CD4-positive, alpha-beta T cell treated with Interferon alpha-2 for 1 hour (primary cell): ENCODE data around the gene TEX19.
"Not testable (repeated sequence)": the region's sequence is repeated elsewhere in the genome, so short reads cannot be mapped to it uniquely, and the experiment has no call there.

Experiments used
- DNase-seq, 2 donors: peaks; one replicate each; pipeline ENCODE4 v3.0.0-alpha.2; 2020 to 2022

The TEX19 gene

GRCh38 chr17:82339634-82340580, 19.1 kb upstream of the TEX19 start:
- no peak for DNase-seq

GRCh38 chr17:82342361-82343079, 16.5 kb upstream of the TEX19 start:
- no peak for DNase-seq

GRCh38 chr17:82343560-82343959, 15.5 kb upstream of the TEX19 start:
- no peak for DNase-seq

- DNase-seq, result no peak
Measured at GRCh38 chr17:82344175-82344907, 14.7 kb upstream of the TEX19 start.

GRCh38 chr17:82345151-82345976, 13.7 kb upstream of the TEX19 start:
- DNase-seq, result no peak

- no peak for DNase-seq
Measured at GRCh38 chr17:82346342-82347300, 12.4 kb upstream of the TEX19 start.

- not testable (repeated sequence) for DNase-seq
Measured at GRCh38 chr17:82347994-82348393, 11.1 kb upstream of the TEX19 start.

GRCh38 chr17:82348434-82348833, 10.6 kb upstream of the TEX19 start:
- no peak for DNase-seq

- no peak for DNase-seq
Measured at GRCh38 chr17:82348866-82349265, 10.2 kb upstream of the TEX19 start.

GRCh38 chr17:82349287-82349701, 9.8 kb upstream of the TEX19 start:
- no peak for DNase-seq

GRCh38 chr17:82350182-82351030, 8.6 kb upstream of the TEX19 start:
- DNase-seq, result peak in 1 of 2 donors; percentile 44

- DNase-seq, result no peak
Measured at GRCh38 chr17:82351254-82351712, 7.8 kb upstream of the TEX19 start.

- DNase-seq, result peak; percentile 81 to 85
Measured at GRCh38 chr17:82351713-82352488, 7.1 kb upstream of the TEX19 start.

GRCh38 chr17:82353484-82353883, 5.6 kb upstream of the TEX19 start:
- DNase-seq, result no peak

GRCh38 chr17:82354804-82355308, 4.2 kb upstream of the TEX19 start:
- no peak for DNase-seq

GRCh38 chr17:82355770-82356427, 3.1 kb upstream of the TEX19 start:
- DNase-seq, result no peak

GRCh38 chr17:82356845-82357355, 2.1 kb upstream of the TEX19 start:
- no peak for DNase-seq

GRCh38 chr17:82357394-82357793, 1.7 kb upstream of the TEX19 start:
- no peak for DNase-seq
